B cell (primary cell): ENCODE data around the gene SLC5A10.

Experiments used
- EZH2 ChIP-seq: IDR thresholded peaks from 2 replicates; pipeline ENCODE4 v1.6.1; 2012; ENCODE audit warnings: borderline replicate concordance, low read depth, mild to moderate bottlenecking, moderate library complexity, low read length; ENCODE audit not compliant: insufficient read depth, poor library complexity, severe bottlenecking
- TF ChIP-seq, protein P1 (sequence below): fragments of 200-600 bp; IDR thresholded peaks from one replicate; pipeline ENCODE4 v1.8.0; 2022; ENCODE audit warnings: antibody characterized with exemption, mild to moderate bottlenecking

- TF ChIP-seq, protein P1, sequence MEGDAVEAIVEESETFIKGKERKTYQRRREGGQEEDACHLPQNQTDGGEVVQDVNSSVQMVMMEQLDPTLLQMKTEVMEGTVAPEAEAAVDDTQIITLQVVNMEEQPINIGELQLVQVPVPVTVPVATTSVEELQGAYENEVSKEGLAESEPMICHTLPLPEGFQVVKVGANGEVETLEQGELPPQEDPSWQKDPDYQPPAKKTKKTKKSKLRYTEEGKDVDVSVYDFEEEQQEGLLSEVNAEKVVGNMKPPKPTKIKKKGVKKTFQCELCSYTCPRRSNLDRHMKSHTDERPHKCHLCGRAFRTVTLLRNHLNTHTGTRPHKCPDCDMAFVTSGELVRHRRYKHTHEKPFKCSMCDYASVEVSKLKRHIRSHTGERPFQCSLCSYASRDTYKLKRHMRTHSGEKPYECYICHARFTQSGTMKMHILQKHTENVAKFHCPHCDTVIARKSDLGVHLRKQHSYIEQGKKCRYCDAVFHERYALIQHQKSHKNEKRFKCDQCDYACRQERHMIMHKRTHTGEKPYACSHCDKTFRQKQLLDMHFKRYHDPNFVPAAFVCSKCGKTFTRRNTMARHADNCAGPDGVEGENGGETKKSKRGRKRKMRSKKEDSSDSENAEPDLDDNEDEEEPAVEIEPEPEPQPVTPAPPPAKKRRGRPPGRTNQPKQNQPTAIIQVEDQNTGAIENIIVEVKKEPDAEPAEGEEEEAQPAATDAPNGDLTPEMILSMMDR: no peak
- TF ChIP-seq EZH2: no peak
These were observed 65.4 kb downstream of the SLC5A10 start for GRCh38 chr17:19017401-19017800.
